Astrocyte of the spinal cord (primary cell): Measurements from ENCODE around the gene MLLT1.

Experiments
- DNase-seq: peaks from one replicate; pipeline ENCODE4 v3.0.0; 2011; ENCODE audit warnings: low read depth, low spot score
- H3K4me3 ChIP-seq: 2 replicates; pipeline ENCODE4 v1.5.1; 2011; ENCODE audit warnings: low read depth, mild to moderate bottlenecking, low read length, moderate library complexity
- CTCF ChIP-seq: IDR thresholded peaks from 2 replicates; pipeline ENCODE4 v1.5.1; 2012; ENCODE audit warnings: low read depth, mild to moderate bottlenecking, low read length, inconsistent platforms
- in situ Hi-C: cut with HindIII; loops from 2 replicates; pipeline ENCODE4 v1.10.0; 2017; ENCODE audit warnings: low sequenced_read_pairs

The MLLT1 gene

GRCh38 chr19:6267552-6268381 is 12.0 kb downstream of the MLLT1 start:
- no peak overlapping the region for H3K4me3 ChIP-seq
- no peak for TF ChIP-seq CTCF
- in situ Hi-C loops, result no loop called here
- no peak for DNase-seq

GRCh38 chr19:6264803-6265202 is 15.0 kb downstream of the MLLT1 start:
- DNase-seq, result no peak
- in situ Hi-C loops, result no loop called here
- no peak for TF ChIP-seq CTCF
- no peak overlapping the region for H3K4me3 ChIP-seq

GRCh38 chr19:6263735-6264444 is 15.9 kb downstream of the MLLT1 start:
- H3K4me3 ChIP-seq, result no peak overlapping the region
- in situ Hi-C loops, result no loop called here
- no peak for TF ChIP-seq CTCF
- DNase-seq, result peak; percentile 45

- no peak for DNase-seq
- H3K4me3 ChIP-seq, result no peak overlapping the region
- in situ Hi-C loops, result no loop called here
- TF ChIP-seq CTCF, result no peak
These were observed 16.5 kb downstream of the MLLT1 start for GRCh38 chr19:6263306-6263705.

GRCh38 chr19:6262519-6262918 is 17.3 kb downstream of the MLLT1 start:
- no peak overlapping the region for H3K4me3 ChIP-seq
- no peak for DNase-seq
- in situ Hi-C loops, result no loop called here
- TF ChIP-seq CTCF, result no peak

- no peak for TF ChIP-seq CTCF
- in situ Hi-C loops, result no loop called here
- DNase-seq, result no peak
- no peak overlapping the region for H3K4me3 ChIP-seq
These were observed 17.9 kb downstream of the MLLT1 start for GRCh38 chr19:6261883-6262282.
